ENCODE results near the gene CPVL. TPM values are rescaled to one million over a fixed set of nuclear protein-coding genes. Genes with fewer than 3 reads are reported as not detected.

CPVL gene
- total RNA-seq, 1 donor: 0.36 TPM

- Histone ChIP-seq H3K27ac (ENCODE audit: low read depth, low read length) (no peak overlapping the region), H3K4me1 (ENCODE audit: insufficient read depth, low read length) (no peaks in the 10 kb centered on the region), H3K4me2 (ENCODE audit: insufficient read depth, low read length) (no peak overlapping the region), H3K9me3 (ENCODE audit: low read depth, low read length) (no peaks in the 10 kb centered on the region), H2AFZ (ENCODE audit: low read length) (no peak overlapping the region), H4K20me1 (ENCODE audit: insufficient read depth, low read length) (no peaks in the 10 kb centered on the region), H3K27me3 (ENCODE audit: insufficient read depth, low read length) (peaks cover 41% of the 10 kb centered on the region), H3K36me3 (ENCODE audit: insufficient read depth, low read length) (no peaks in the 10 kb centered on the region), H3K4me3 (ENCODE audit: insufficient read depth, low read length) (no peak overlapping the region), H3K79me2 (ENCODE audit: insufficient read depth, low read length) (no peaks in the 10 kb centered on the region)
- no peak for TF ChIP-seq CTCF (IDR thresholded peaks at IDR 0.05; ENCODE audit: extremely low read depth, low read depth, low read length)
- no peak for DNase-seq (ENCODE audit: insufficient read length, low spot score, missing footprints)
Observed at GRCh38 chr7:28999427-28999826, 146.9 kb downstream of the CPVL start.

- Histone ChIP-seq H4K20me1 (ENCODE audit: insufficient read depth, low read length) (no peaks in the 10 kb centered on the region), H3K9me3 (ENCODE audit: low read depth, low read length) (no peaks in the 10 kb centered on the region), H3K79me2 (ENCODE audit: insufficient read depth, low read length) (no peaks in the 10 kb centered on the region), H3K27me3 (ENCODE audit: insufficient read depth, low read length) (peaks cover 35% of the 10 kb centered on the region), H3K4me1 (ENCODE audit: insufficient read depth, low read length) (no peaks in the 10 kb centered on the region), H3K4me3 (ENCODE audit: insufficient read depth, low read length) (no peak overlapping the region), H3K4me2 (ENCODE audit: insufficient read depth, low read length) (no peak overlapping the region), H3K27ac (ENCODE audit: low read depth, low read length) (no peak overlapping the region), H3K36me3 (ENCODE audit: insufficient read depth, low read length) (no peaks in the 10 kb centered on the region), H2AFZ (ENCODE audit: low read length) (no peak overlapping the region)
- TF ChIP-seq CTCF (IDR thresholded peaks at IDR 0.05; ENCODE audit: extremely low read depth, low read depth, low read length): no peak
- no peak for DNase-seq (ENCODE audit: insufficient read length, low spot score, missing footprints)
Observed at GRCh38 chr7:28998105-28998504, 148.2 kb downstream of the CPVL start.

GRCh38 chr7:28996836-28997235 lies 149.5 kb downstream of the CPVL start:
- Histone ChIP-seq H3K9me3 (ENCODE audit: low read depth, low read length) (no peaks in the 10 kb centered on the region), H3K79me2 (ENCODE audit: insufficient read depth, low read length) (no peaks in the 10 kb centered on the region), H4K20me1 (ENCODE audit: insufficient read depth, low read length) (no peaks in the 10 kb centered on the region), H2AFZ (ENCODE audit: low read length) (no peak overlapping the region), H3K36me3 (ENCODE audit: insufficient read depth, low read length) (no peaks in the 10 kb centered on the region), H3K27me3 (ENCODE audit: insufficient read depth, low read length) (peaks cover 39% of the 10 kb centered on the region), H3K4me3 (ENCODE audit: insufficient read depth, low read length) (no peak overlapping the region), H3K4me2 (ENCODE audit: insufficient read depth, low read length) (no peak overlapping the region), H3K4me1 (ENCODE audit: insufficient read depth, low read length) (no peaks in the 10 kb centered on the region), H3K27ac (ENCODE audit: low read depth, low read length) (no peak overlapping the region)
- no peak for DNase-seq (ENCODE audit: insufficient read length, low spot score, missing footprints)
- no peak for TF ChIP-seq CTCF (IDR thresholded peaks at IDR 0.05; ENCODE audit: extremely low read depth, low read depth, low read length)

GRCh38 chr7:28993371-28993770 lies 153.0 kb downstream of the CPVL start:
- H3K4me2 ChIP-seq (ENCODE audit: insufficient read depth, low read length): no peak overlapping the region
- no peak for DNase-seq (ENCODE audit: insufficient read length, low spot score, missing footprints)
- H2AFZ ChIP-seq (ENCODE audit: low read length): no peak overlapping the region
- no peak for TF ChIP-seq CTCF (IDR thresholded peaks at IDR 0.05; ENCODE audit: extremely low read depth, low read depth, low read length)
- H3K36me3 ChIP-seq (ENCODE audit: insufficient read depth, low read length): no peaks in the 10 kb centered on the region
- peaks cover 22% of the 10 kb centered on the region for H3K4me1 ChIP-seq (ENCODE audit: insufficient read depth, low read length)
- H3K27ac ChIP-seq (ENCODE audit: low read depth, low read length): no peak overlapping the region
- H3K4me3 ChIP-seq (ENCODE audit: insufficient read depth, low read length): no peak overlapping the region
- H4K20me1 ChIP-seq (ENCODE audit: insufficient read depth, low read length): no peaks in the 10 kb centered on the region
- H3K9me3 ChIP-seq (ENCODE audit: low read depth, low read length): no peaks in the 10 kb centered on the region
- H3K27me3 ChIP-seq (ENCODE audit: insufficient read depth, low read length): peaks cover 21% of the 10 kb centered on the region
- H3K79me2 ChIP-seq (ENCODE audit: insufficient read depth, low read length): no peaks in the 10 kb centered on the region

All from osteoblast (primary cell).